GM21786 (cell line): Measurements from ENCODE around the gene CDC20.
A peak's percentile ranks its signal among the peaks of the same experiment; 100 is the strongest.

Source experiments
- ATAC-seq: cut with Tn5 transposase; IDR thresholded peaks from one replicate; pipeline ENCODE4 v1.9.1; 2021; ENCODE audit not compliant: unreplicated experiment

CDC20 gene

DNA sequence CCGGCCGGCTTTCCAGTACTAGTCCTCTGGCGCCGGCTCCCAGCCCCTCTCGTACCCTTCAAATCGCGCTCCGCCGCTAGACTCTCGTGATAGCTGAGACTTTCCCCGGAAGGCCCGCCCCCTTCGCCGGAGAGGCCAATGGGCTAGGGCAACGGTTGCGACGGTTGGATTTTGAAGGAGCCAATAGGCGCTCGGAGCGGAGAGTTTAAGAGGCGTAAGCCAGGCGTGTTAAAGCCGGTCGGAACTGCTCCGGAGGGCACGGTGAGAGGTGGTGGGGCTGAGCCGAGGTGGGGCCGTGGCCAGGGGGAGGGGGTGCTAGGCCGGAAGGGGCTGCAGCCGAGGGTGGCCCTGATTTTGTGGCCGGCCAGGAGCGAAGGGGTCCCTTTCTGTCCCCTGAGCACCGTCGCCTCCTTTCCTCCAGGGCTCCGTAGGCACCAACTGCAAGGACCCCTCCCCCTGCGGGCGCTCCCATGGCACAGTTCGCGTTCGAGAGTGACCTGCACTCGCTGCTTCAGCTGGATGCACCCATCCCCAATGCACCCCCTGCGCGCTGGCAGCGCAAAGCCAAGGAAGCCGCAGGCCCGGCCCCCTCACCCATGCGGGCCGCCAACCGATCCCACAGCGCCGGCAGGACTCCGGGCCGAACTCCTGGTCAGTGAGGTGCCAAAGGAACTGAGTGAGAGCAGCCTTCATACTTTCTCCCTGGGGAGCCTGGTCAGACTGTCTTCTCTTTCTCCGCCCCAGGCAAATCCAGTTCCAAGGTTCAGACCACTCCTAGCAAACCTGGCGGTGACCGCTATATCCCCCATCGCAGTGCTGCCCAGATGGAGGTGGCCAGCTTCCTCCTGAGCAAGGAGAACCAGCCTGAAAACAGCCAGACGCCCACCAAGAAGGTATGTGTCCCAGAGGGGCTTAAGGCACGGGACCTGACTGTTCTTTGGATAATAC lies at the start of gene CDC20:
TSS of gene CDC20 (plus strand) at position 236 of the 948 bp plus-strand sequence. CDS start at position 471, 235 bp downstream.
- peak; percentile 98 for ATAC-seq

DNA sequence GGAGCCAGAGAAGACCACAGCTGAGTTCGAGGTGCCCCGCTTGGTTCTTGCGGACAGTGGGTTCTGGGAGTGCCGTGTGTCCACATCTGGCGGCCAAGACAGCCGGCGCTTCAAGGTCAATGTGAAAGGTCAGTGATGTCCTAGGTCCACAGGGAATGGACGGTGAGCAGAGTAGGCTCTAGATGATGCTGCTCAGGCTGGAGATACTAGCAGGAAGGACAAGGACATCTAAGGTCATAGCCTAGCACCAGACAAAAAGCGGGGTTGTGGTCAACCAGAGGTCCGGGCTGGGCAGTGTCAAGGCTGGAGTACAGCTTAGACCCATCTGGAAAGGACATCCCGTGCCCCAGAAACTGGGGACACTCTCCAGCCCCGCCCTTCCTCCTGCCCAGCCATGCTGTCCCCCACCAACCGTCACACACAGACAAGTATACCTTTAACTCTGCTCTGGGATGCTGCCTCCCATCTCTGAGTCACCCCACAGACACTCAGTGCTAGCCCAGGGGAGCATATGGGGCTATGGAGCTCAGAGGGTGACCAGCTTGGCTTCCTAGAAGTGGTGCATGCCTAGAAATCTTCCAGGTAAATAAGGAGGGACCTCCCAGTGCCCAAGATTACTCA lies 49.3 kb upstream of the CDC20 start:
- ATAC-seq = no peak

DNA sequence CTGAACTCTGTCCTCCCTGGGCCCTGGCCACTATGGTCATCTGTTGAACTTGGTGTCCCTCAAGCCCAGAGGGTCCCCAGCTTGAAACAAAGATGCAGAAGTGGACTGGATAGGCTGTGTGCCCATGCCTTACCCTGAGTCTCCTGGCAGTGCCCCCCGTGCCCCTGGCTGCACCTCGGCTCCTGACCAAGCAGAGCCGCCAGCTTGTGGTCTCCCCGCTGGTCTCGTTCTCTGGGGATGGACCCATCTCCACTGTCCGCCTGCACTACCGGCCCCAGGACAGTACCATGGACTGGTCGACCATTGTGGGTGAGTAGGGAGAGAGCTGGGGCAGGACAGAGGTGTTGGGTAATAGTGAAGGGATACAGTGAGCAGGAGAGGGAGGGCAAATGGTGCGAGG lies 47.3 kb upstream of the CDC20 start:
- ATAC-seq = no peak

DNA sequence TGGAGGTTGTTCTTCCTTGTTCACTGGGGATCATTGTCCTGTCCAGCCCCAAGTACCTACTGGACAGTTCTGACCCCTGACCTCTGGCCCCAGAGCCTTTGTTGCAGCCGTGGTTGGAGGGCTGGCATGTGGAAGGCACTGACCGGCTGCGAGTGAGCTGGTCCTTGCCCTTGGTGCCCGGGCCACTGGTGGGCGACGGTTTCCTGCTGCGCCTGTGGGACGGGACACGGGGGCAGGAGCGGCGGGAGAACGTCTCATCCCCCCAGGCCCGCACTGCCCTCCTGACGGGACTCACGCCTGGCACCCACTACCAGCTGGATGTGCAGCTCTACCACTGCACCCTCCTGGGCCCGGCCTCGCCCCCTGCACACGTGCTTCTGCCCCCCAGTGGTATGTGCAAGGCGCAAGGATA lies 46.6 kb upstream of the CDC20 start:
- ATAC-seq = no peak

DNA sequence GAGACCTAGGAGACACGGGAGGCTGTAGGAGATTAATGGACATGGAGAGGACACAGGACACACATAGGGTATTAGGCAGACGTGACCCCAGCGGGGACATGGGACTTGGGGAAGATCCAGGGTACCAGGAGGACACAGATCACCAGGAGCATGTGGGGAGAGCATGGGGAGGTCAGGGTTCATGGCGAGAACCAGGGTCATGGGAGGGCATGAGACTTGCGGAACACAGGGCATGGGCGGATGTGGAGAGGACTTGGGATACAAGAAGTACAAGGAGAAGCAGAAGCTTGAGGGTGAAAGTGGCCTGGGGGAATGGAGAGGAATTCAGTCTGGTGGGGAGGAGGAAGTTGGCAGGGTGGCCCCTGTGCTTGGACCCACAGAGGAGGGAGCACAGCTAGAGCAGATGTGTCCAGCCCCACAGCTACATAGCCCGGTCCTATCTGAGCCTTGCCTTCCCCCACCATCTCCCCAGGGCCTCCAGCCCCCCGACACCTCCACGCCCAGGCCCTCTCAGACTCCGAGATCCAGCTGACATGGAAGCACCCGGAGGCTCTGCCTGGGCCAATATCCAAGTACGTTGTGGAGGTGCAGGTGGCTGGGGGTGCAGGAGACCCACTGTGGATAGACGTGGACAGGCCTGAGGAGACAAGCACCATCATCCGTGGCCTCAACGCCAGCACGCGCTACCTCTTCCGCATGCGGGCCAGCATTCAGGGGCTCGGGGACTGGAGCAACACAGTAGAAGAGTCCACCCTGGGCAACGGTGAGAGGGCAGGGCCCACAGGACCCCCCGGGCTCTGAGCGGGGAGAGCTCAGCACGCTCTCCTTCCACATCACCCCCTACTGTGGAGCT lies 45.9 kb upstream of the CDC20 start:
- ATAC-seq = no peak

DNA sequence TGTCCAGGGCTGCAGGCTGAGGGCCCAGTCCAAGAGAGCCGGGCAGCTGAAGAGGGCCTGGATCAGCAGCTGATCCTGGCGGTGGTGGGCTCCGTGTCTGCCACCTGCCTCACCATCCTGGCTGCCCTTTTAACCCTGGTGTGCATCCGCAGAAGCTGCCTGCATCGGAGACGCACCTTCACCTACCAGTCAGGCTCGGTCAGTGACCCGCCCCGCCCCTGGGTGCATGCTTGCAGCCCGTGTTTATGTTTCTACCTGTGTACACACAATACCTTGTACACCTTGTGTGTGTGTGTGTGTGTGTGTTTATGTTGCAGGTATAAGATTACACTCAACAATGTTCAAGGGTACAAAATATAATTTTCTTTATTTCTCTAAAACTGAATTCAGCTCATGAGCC lies 45.0 kb upstream of the CDC20 start:
- ATAC-seq = no peak

DNA sequence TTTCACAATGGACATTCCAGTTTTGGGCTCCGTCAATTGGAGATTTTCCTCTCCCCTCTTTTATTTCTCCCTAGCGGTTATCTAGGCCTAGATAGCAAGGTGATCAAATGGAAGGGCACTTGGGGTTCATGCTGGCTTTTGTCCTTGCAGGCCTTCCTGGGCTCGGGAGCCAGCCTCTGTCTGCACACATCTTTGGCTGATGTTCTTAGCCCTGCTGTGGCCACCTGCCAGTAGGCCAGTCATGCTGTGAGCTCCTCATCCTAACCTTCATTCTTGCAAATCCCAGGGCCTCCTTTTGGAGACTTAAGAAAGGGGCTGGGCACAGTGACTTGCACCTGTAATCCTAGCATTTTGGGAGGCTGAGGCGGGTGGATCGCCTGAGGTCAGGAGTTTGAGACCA lies 44.5 kb upstream of the CDC20 start:
- no peak for ATAC-seq

DNA sequence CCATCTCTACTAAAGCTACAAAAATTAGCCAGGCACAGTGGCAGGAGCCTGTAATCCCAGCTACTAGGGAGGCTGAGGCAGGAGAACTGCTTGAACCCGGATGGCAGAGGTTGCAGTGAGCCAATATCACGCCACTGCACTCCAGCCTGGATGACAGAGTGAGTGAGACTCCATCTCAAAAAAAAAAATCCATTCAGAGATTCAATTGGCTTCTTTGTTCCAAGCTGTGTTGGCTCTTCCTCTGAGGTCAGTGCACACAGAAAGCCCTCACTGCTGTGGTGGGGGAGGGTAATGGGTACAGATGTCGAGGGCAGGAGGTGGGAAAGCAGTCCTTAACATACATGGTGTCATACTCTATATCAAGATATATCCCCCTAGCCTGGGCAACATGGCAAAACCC lies 43.3 kb upstream of the CDC20 start:
- ATAC-seq = no peak

DNA sequence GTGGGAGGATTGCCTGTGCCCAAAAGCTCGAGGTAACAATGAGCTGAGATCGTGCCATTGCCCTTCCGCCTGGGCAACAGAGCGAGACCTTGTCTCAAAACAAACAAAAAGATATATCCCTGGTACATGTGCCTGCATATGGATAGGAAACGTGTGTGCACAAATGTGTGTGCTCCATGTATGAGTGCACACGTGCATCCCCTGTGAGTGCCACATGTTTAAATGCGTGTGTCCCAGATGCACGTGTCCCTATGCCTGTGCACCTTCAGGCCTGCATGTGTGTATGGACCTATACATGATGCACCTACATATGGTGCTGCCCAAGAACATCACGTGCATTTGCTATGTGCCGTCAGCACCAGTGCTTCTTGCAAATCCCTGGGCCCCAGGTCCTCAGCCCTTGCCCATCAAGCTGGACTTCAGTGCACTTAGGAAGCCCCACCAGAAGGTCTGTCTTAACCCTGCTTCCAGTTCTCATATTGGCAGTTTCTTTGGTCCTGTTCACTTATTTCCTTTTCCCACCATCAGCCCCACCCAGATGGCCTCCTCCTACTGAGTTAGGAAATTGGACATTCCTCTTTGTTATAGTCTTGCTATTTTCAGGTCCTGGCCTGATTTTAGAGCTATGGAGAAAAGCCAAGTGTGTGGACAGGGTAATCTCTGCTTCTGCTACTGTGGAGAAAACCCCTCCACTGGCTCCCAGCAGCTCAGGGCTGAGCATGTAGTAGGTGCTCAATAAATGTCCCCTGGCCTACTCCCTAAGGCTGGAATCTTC lies 42.6 kb upstream of the CDC20 start:
- no peak for ATAC-seq

DNA sequence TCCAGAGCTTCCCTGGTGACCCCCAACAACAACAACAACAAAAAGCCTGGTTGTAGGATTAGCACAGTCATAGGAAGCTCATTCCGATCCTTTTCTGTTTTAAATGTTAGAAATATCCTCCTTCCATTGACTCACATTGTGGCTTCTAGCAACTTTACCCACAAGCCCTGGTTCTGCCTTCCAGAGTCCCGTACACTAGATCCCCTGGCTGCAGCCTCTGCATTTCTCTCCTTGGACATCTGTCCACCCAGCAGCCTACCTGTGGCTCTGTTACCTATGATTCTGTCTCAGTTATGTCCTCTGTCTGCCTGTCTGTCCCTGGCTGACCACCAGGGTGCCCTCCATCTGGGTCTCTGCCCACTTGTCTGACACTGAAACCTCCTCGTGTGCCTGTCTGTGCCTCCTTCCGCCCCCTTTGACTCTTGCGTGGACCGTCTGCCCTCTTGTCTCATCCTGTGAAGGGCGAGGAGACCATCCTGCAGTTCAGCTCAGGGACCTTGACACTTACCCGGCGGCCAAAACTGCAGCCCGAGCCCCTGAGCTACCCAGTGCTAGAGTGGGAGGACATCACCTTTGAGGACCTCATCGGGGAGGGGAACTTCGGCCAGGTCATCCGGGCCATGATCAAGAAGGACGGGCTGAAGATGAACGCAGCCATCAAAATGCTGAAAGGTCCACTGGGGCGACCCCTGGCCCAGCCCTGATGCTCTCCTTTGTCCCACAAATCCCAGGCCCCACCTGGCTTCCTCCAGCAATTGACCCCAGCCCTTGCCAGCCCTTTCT lies 41.9 kb upstream of the CDC20 start:
- ATAC-seq = no peak

DNA sequence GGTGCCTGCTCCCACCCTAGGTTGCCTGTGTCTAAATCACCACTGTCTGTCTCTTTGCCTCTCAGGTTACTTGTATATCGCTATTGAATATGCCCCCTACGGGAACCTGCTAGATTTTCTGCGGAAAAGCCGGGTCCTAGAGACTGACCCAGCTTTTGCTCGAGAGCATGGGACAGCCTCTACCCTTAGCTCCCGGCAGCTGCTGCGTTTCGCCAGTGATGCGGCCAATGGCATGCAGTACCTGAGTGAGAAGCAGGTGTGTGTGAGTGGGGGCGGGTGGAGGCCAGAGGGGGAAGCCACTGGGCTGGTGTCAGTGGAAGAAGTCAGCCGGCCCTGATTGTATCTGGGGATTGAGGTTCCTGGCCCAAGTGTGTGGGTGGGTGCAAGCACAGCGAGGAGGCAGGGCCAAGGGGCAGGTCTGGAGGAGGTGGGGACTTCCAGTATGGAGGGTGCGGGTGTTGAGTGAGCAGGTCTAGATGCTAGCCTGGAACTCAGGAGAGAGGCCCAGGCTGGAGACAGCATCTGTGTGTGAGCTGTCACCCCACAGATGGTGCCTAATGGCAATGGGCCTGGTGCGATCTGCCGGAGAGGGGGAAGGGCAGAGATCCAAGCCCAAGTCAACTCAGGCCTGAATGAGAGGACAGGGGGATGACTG lies 40.8 kb upstream of the CDC20 start:
- no peak for ATAC-seq

DNA sequence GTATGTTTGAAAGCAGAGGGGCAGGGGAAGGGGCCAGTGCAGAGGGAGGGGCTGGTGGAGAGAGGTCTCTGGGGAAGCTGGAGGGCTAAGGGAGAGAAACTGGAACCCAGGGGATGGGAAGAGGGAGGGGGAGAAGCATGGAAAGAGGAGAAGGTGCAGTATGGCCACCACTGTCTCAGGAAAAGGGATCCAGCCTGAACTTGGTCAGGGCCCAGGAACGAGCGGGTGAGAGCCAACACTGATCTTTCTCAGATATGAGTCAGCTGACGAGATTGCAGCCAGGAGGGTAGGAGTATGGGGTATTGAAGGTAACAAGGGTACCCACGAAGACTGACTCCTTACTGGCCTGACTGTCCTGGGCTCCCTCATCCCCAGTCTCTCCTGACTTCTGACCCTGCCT lies 40.0 kb upstream of the CDC20 start:
- ATAC-seq = no peak

DNA sequence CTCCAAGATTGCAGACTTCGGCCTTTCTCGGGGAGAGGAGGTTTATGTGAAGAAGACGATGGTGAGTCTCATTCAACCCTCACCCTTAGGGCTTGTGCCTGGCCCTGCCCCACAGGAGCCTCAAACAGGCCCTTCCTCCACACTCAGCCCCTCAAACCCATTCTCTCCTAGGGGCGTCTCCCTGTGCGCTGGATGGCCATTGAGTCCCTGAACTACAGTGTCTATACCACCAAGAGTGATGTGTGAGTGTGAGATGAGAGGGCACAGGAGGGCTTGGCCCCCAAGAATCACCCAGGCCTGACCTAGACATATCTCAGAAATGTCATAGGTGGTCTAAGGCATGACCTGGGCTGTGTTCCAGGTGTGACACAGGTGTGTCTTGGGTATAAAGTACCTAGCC lies 39.5 kb upstream of the CDC20 start:
- no peak for ATAC-seq

DNA sequence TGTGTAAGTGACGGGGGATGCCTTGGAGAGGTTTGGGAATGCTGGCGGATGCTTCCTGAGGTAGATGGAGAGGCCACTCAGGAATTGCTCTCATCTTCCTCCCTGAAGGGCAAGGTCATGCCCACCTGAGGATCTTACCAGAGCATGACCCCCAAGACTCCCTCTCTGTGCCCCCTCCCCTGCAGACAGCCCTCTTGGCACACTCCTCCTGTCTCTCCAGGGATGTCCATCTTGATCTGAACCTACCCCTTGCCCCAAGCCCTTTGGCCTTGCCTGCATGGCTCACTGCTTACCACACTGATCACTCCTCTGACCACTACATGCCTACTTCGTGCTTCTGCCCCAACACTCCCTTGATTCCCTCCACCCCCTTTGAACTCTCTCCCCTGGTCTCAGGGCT lies 39.0 kb upstream of the CDC20 start:
- no peak for ATAC-seq

DNA sequence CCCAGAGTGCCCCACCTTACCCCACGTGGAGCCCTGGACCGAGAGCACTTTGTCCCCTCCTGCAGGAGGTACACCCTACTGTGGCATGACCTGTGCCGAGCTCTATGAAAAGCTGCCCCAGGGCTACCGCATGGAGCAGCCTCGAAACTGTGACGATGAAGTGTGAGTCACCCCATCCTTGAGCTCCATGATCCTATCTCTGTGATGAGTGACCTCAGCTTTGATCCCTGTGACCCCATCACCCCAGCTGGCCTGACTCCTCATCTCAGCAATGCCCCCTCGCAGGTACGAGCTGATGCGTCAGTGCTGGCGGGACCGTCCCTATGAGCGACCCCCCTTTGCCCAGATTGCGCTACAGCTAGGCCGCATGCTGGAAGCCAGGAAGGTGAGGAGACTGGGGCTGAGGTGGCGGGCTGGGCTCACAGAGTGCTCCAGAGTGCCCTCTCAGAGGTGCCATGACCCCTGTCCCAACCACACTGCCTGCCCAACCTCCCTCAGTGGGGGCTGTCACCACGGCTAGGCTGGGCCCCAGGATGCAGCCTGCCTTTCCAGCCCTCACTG lies 37.4 kb upstream of the CDC20 start:
- ATAC-seq = no peak

DNA sequence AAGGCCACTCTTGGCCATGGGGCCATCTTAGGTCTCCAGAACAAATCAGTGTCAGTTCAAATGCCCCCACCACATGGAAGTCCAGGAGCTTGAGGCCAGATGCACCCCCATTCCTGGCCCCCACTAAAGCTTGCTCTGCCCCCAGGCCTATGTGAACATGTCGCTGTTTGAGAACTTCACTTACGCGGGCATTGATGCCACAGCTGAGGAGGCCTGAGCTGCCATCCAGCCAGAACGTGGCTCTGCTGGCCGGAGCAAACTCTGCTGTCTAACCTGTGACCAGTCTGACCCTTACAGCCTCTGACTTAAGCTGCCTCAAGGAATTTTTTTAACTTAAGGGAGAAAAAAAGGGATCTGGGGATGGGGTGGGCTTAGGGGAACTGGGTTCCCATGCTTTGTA lies 36.3 kb upstream of the CDC20 start:
- ATAC-seq = no peak

DNA sequence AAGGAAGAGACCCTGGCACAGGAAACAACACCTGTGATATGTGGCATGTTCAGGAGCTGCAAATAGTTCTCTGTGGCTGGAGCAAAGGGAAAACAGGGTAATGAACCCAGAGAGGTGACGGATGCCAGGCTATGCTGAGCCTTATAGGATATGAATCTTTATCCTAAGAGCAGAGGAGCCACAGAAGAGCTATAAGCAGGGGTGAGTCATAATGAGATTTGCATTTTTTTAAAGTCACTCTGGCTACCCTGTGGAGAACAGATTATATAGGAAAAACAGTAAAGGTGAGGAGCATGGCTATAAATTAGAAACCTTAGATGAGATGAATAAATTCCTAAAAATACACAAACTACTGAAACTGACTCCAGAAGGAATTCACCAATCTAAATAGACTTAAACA lies 34.0 kb upstream of the CDC20 start:
- ATAC-seq = no peak

DNA sequence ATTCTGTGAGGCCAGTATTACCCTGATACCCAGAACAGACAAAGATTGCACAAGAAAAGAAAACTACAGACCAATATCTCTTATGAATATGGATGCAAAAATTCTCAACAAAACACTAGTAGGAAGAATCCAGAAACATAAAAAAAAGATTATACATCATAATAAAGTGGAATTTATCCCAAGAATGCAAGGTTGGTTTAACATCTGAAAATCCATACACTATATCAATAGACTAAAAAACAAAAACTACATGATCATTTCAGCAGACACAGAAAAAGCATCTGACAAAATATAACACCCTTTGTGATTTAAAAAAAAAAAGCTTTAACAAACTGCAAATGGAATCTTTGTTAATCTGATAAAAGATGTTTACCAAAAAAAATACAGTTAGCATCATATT lies 33.4 kb upstream of the CDC20 start:
- ATAC-seq = no peak
